Endodermal cell (in vitro differentiated cells): Measurements from ENCODE around the gene TAAR8. TPM values are rescaled to one million over a fixed set of nuclear protein-coding genes. Genes with fewer than 3 reads are reported as not detected.

Source experiments
- total RNA-seq, 2 donors: library from RNA; stranded (reverse); fragmentation: NEBNext Ultra II Directional in 1 of 2; extraction: Animal tissue kit (Norgen Biotek cat#: 25700) in 1 of 2; gene quantifications; 2 replicates in 1 of 2; 3 replicates in 1 of 2; pipeline ENCODE4 v1.2.1, GENCODE V29; 2021

TAAR8 gene
- total RNA-seq, 2 donors from 2014 or later = not detected

Other genes starting within 250 kb of the TAAR8 start
- gene MOXD1, start 151.2 kb upstream of the TAAR8 start, total RNA-seq = 1 to 10 TPM; 1.3 to 3.2 TPM
- gene STX7, start 39.6 kb upstream of the TAAR8 start, total RNA-seq = 10 to 100 TPM; 36.6 to 41.7 TPM
- gene TAAR9, start 14.4 kb upstream of the TAAR8 start, total RNA-seq = not detected
- not detected for gene TAAR6, start 17.6 kb downstream of the TAAR8 start, total RNA-seq
- gene TAAR5, start 37.1 kb downstream of the TAAR8 start, total RNA-seq = not detected
- gene TAAR2, start 71.6 kb downstream of the TAAR8 start, total RNA-seq = not detected
- not detected for gene TAAR1, start 106.5 kb downstream of the TAAR8 start, total RNA-seq
- gene VNN1, start 161.4 kb downstream of the TAAR8 start, total RNA-seq = not detected
- not detected for gene VNN2, start 205.2 kb downstream of the TAAR8 start, total RNA-seq
- 10 to 100 TPM; 10.9 to 15.3 TPM for gene SLC18B1, start 246.0 kb downstream of the TAAR8 start, total RNA-seq